RWPE2 (cell line): ENCODE measurements around the gene ARID2.

Experiments used
- ATAC-seq: fragments of 200-7000 bp; cut with Tn5 transposase; 3 replicates; pipeline ENCODE4 v1.9.1; 2021; ENCODE audit warnings: low read depth
- DNase-seq: peaks from one replicate; pipeline ENCODE4 v3.0.0-alpha.2; 2020; ENCODE audit warnings: low spot score
- H3K27ac ChIP-seq: fragments of 450-650 bp; 2 replicates; pipeline ENCODE4 v1.5.1; 2017; ENCODE audit warnings: mild to moderate bottlenecking; ENCODE audit not compliant: poor library complexity, severe bottlenecking
- H3K27me3 ChIP-seq: fragments of 250-450 bp; sonication (Bioruptor Pico); 2 replicates; pipeline ENCODE4 v1.5.1; 2021; ENCODE audit warnings: mild to moderate bottlenecking, moderate library complexity; ENCODE audit not compliant: insufficient read depth, poor library complexity, severe bottlenecking
- H3K36me3 ChIP-seq: fragments of 250-450 bp; sonication (Bioruptor Pico); 2 replicates; pipeline ENCODE4 v1.5.1; 2020; ENCODE audit warnings: low read depth, mild to moderate bottlenecking, moderate library complexity
- H3K4me1 ChIP-seq: fragments of 250-450 bp; sonication (Bioruptor Pico); 2 replicates; pipeline ENCODE4 v1.5.1; 2021; ENCODE audit warnings: mild to moderate bottlenecking, moderate library complexity; ENCODE audit not compliant: insufficient read depth, poor library complexity, severe bottlenecking
- H3K4me3 ChIP-seq: fragments of 250-450 bp; sonication (Bioruptor Pico); 2 replicates; pipeline ENCODE4 v1.5.1; 2021; ENCODE audit warnings: mild to moderate bottlenecking, moderate library complexity; ENCODE audit not compliant: severe bottlenecking
- H3K9me3 ChIP-seq: fragments of 250-450 bp; sonication (Bioruptor Pico); 2 replicates; pipeline ENCODE4 v1.5.1; 2021; ENCODE audit warnings: mild to moderate bottlenecking, moderate library complexity; ENCODE audit not compliant: severe bottlenecking
- CTCF ChIP-seq: fragments of 450-650 bp; IDR thresholded peaks from one replicate; pipeline ENCODE4 v1.5.1; 2017; ENCODE audit warnings: mild to moderate bottlenecking, moderate library complexity; ENCODE audit not compliant: poor library complexity, severe bottlenecking

The ARID2 gene

GRCh38 chr12:45697371-45697770, 32.1 kb upstream of the ARID2 start:
- Histone ChIP-seq H3K27ac (no peak overlapping the region), H3K9me3 (no peaks in the 10 kb centered on the region), H3K4me3 (no peak overlapping the region), H3K36me3 (no peaks in the 10 kb centered on the region), H3K4me1 (no peaks in the 10 kb centered on the region), H3K27me3 (no peaks in the 10 kb centered on the region)
- DNase-seq = no peak
- no peak for TF ChIP-seq CTCF
- ATAC-seq = no peak

GRCh38 chr12:45701296-45701695, 28.2 kb upstream of the ARID2 start:
- no peaks in the 10 kb centered on the region for H3K36me3 ChIP-seq

GRCh38 chr12:45703942-45704341, 25.6 kb upstream of the ARID2 start:
- Histone ChIP-seq H3K9me3 (no peaks in the 10 kb centered on the region), H3K4me1 (no peaks in the 10 kb centered on the region), H3K27ac (no peak overlapping the region), H3K4me3 (no peak overlapping the region), H3K27me3 (no peaks in the 10 kb centered on the region), H3K36me3 (no peaks in the 10 kb centered on the region)
- DNase-seq = no peak
- ATAC-seq = peak; percentile 25; the same call in 1 of the 3 replicates
- no peak for TF ChIP-seq CTCF

More at GRCh38 chr12:45701296-45701695, 28.2 kb upstream of the ARID2 start:
- Histone ChIP-seq H3K27me3 (no peaks in the 10 kb centered on the region), H3K9me3 (no peaks in the 10 kb centered on the region), H3K27ac (no peak overlapping the region), H3K4me1 (no peaks in the 10 kb centered on the region), H3K4me3 (no peak overlapping the region)
- ATAC-seq (no peak), DNase-seq (no peak)
- TF ChIP-seq CTCF = no peak

- TF ChIP-seq CTCF = no peak
- H3K27ac ChIP-seq = no peak overlapping the region
- no peaks in the 10 kb centered on the region for H3K27me3 ChIP-seq
- no peak overlapping the region for H3K4me3 ChIP-seq
- DNase-seq (no peak), ATAC-seq (no peak)
- peaks cover 2% of the 10 kb centered on the region for H3K9me3 ChIP-seq
- H3K36me3 ChIP-seq = no peaks in the 10 kb centered on the region
- H3K4me1 ChIP-seq = no peaks in the 10 kb centered on the region
Observed at GRCh38 chr12:45704968-45705367, 24.5 kb upstream of the ARID2 start.

- ATAC-seq = no peak
- no peaks in the 10 kb centered on the region for H3K4me1 ChIP-seq
Observed at GRCh38 chr12:45705404-45705803, 24.1 kb upstream of the ARID2 start.

More at GRCh38 chr12:45705404-45705803, 24.1 kb upstream of the ARID2 start:
- Histone ChIP-seq H3K4me3 (no peak overlapping the region), H3K27me3 (no peaks in the 10 kb centered on the region), H3K27ac (no peak overlapping the region), H3K36me3 (no peaks in the 10 kb centered on the region), H3K9me3 (peaks cover 2% of the 10 kb centered on the region)
- no peak for DNase-seq
- TF ChIP-seq CTCF = no peak
